Upper lobe of left lung (tissue), 4 donors: ENCODE data around the gene CELSR2.

Source experiments
- EP300 ChIP-seq, 4 donors: sonication (generic); formaldehyde crosslinking; IDR thresholded peaks; one replicate each; pipeline ENCODE4 v1.5.1; 2017; ENCODE audit warnings: antibody characterized with exemption in 4 of 4, control low read depth in 2 of 4
- POLR2A ChIP-seq, 4 donors: fragments of 450-650 bp; IDR thresholded peaks; one replicate each; pipeline ENCODE4 v1.5.1; 2016 to 2017; ENCODE audit warnings: antibody characterized with exemption in 4 of 4, mild to moderate bottlenecking in 2 of 4
- POLR2AphosphoS5 ChIP-seq, 2 donors: sonication (generic); formaldehyde crosslinking; IDR thresholded peaks; one replicate each; pipeline ENCODE4 v1.5.1; 2017; ENCODE audit warnings: antibody characterized with exemption in 2 of 2
- TF ChIP-seq, protein P1 (sequence below), 6 experiments: fragments of 450-650 bp in 4 of 6; fragments of 200-600 bp in 2 of 6; sonication (generic) in 2 of 6; IDR thresholded peaks; one replicate each; pipeline ENCODE4 v1.5.1; 2016 to 2019; ENCODE audit warnings: antibody characterized with exemption in 6 of 6

DNA sequence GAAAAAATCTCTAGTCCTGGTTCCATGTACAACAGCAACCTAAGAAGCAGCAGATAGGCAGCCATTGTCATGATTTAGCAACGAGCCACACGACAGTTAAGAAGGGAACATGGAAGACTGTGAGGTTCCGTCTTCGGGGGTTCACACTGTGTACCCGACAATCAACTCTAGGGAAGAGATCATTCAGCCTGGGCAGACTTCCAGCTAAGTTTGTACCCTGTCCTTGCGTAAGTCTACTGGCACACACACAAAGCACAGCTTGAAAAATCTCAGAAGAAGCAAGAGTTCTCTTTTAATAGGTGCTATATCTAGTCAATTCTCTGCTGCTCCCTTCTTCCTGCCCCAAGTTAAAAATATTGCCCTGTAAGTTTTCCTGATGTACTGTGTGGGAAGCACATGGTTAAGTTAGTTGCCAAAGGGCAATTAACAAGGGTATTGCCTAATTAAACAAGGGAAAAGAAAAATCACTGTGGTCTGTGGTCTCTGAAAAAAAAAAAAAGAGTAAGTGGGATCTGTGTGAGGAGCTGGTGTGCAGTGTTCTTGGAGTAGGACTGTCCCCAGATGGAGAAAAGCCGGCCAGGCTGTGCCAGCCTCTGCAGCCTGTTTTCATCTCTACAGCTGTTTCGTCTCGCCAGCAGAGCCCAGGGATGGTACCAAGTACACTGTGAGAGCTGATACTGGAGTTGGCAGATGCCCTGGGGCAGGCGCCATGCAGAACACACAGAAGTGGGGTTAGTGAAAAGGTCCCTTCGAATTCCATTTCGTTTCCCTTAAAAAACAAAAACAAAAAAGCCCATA, 63.8 kb downstream of the CELSR2 start:
- TF ChIP-seq EP300 (IDR thresholded peaks at IDR 0.05) = no peak
- TF ChIP-seq, protein P1, sequence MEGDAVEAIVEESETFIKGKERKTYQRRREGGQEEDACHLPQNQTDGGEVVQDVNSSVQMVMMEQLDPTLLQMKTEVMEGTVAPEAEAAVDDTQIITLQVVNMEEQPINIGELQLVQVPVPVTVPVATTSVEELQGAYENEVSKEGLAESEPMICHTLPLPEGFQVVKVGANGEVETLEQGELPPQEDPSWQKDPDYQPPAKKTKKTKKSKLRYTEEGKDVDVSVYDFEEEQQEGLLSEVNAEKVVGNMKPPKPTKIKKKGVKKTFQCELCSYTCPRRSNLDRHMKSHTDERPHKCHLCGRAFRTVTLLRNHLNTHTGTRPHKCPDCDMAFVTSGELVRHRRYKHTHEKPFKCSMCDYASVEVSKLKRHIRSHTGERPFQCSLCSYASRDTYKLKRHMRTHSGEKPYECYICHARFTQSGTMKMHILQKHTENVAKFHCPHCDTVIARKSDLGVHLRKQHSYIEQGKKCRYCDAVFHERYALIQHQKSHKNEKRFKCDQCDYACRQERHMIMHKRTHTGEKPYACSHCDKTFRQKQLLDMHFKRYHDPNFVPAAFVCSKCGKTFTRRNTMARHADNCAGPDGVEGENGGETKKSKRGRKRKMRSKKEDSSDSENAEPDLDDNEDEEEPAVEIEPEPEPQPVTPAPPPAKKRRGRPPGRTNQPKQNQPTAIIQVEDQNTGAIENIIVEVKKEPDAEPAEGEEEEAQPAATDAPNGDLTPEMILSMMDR (IDR thresholded peaks at IDR 0.05) = no peak
- no peak for TF ChIP-seq POLR2A (IDR thresholded peaks at IDR 0.05)
- no peak for TF ChIP-seq POLR2AphosphoS5 (IDR thresholded peaks at IDR 0.05)
